Measurements from ENCODE around the gene EFS. TPM values are rescaled to one million over a fixed set of nuclear protein-coding genes. Genes with fewer than 3 reads are reported as not detected.

The EFS gene
- total RNA-seq, 2 donors from 2014 or later: 69.9 to 96.4 TPM

DNA sequence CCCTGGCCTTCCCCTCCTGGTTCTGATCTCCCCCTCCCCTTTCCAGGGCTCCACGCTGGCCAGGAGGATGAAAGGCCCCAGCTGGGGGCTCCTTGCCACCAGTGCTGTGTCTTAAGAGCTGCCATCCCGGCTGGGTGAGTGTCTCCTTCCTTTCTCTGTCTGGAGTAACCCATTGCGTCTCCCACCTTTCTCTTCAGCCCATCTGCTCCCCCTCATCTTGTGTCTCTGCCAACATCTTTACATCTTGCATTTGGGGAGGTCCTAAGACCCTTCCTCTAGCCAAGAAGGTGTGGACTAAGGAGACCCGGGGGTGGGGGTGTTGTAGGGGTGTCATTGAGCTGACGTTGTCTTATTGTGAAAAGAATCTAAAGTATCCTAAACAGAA lies 57.8 kb downstream of the EFS start:
- 8 to 10% methylated on average over 2 to 3 of the region's 5 CpGs for WGBS, 2 experiments (ENCODE audit: insufficient coverage in 1 of 2, insufficient read length in 1 of 2)
- Histone ChIP-seq H3K4me1 (ENCODE audit: control insufficient read depth, insufficient read depth, low read length) (peaks cover 4% of the 10 kb centered on the region), H3K36me3 (ENCODE audit: control insufficient read depth, insufficient read depth, low read length) (peaks cover 39% of the 10 kb centered on the region), H3K9me3 (ENCODE audit: control insufficient read depth, low read length) (no peaks in the 10 kb centered on the region), H3K9ac (ENCODE audit: extremely low read depth, low read length, poor library complexity, severe bottlenecking) (peak overlapping the region; percentile 87), H3K27ac (ENCODE audit: low read depth, low read length) (peak overlapping the region; percentile 55), H3K27me3 (ENCODE audit: control insufficient read depth, insufficient read depth, low read length, poor library complexity, severe bottlenecking) (peaks cover 5% of the 10 kb centered on the region), H3K4me3 (ENCODE audit: low read length) (peak overlapping the region; percentile 97)
- Mint-ChIP-seq H3K27me3 (ENCODE audit: insufficient read depth) (peaks cover 13% of the 10 kb centered on the region), H3K9me3 (no peaks in the 10 kb centered on the region), H3K36me3 (ENCODE audit: low read depth) (peaks cover 37% of the 10 kb centered on the region), H3K27ac (peak overlapping the region; percentile 97), H3K4me3 (peak overlapping the region; percentile 92), H3K4me1 (peaks cover 15% of the 10 kb centered on the region)
- no peak for TF ChIP-seq CTCF (conservative IDR thresholded peaks at IDR 0.05)
- DNase-seq: no peak

DNA sequence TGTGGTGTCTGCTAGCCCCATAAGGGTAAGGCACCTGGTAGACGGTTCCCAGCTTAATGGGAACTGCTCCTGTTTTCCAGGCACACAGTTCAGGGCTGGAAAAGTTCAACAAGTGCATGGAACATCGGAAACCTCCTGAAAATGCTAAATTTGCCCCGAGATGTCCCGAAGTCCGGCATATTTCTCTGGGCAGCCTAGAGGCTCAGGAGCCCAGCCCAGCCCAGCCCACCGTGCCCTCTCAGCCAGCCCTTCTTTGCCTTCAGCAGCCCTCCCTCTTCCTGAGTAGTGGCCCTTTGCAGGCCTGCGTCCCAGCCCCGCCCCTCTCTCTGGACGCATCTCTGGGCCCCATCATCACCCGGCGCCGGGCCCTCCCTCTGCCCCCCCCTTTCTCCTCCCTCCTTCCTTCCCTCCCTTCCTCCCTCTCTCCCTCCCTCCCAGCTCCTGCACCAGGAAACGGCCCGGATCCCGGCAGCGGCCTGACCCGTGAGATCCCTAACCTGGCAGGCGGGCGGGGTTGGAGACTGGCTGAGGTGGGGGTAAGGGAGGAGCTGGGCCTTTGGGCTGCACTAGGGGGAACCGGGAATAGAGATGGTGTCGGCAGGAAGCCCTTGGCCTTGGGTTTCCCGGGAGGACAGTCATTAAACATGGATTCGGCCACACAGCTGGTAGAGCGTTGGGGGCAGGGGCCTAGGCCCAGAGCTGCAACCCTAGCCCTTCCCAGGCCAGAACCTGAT lies 58.4 kb downstream of the EFS start, which contains the start of gene BCL2L2:
Gene BCL2L2, plus strand, starts transcription at position 422 of the 734 bp plus-strand sequence. CDS start 935 bp downstream, outside the sequence.
- peak within 1 kb of the TSS; percentile 87 for H3K9ac ChIP-seq (ENCODE audit: extremely low read depth, low read length, poor library complexity, severe bottlenecking)
- peaks cover 34% of the 10 kb centered on the region for H3K36me3 ChIP-seq (ENCODE audit: control insufficient read depth, insufficient read depth, low read length)
- no peaks in the 10 kb centered on the region for H3K9me3 ChIP-seq (ENCODE audit: control insufficient read depth, low read length)
- peaks cover 13% of the 10 kb centered on the region for H3K27me3 Mint-ChIP-seq (ENCODE audit: insufficient read depth)
- WGBS, 2 experiments (ENCODE audit: insufficient coverage in 1 of 2, insufficient read length in 1 of 2): 1 to 8% methylated on average over 5 to 24 of the region's 24 CpGs
- DNase-seq: peak; percentile 97
- peaks cover 4% of the 10 kb centered on the region for H3K4me1 ChIP-seq (ENCODE audit: control insufficient read depth, insufficient read depth, low read length)
- H3K9me3 Mint-ChIP-seq: no peaks in the 10 kb centered on the region
- H3K4me1 Mint-ChIP-seq: peaks cover 15% of the 10 kb centered on the region
- TF ChIP-seq CTCF (conservative IDR thresholded peaks at IDR 0.05): no peak
- H3K27ac Mint-ChIP-seq: peak within 1 kb of the TSS; percentile 97
- peaks cover 5% of the 10 kb centered on the region for H3K27me3 ChIP-seq (ENCODE audit: control insufficient read depth, insufficient read depth, low read length, poor library complexity, severe bottlenecking)
- peak within 1 kb of the TSS; percentile 55 for H3K27ac ChIP-seq (ENCODE audit: low read depth, low read length)
- H3K4me3 Mint-ChIP-seq: peak within 1 kb of the TSS; percentile 92
- peak within 1 kb of the TSS; percentile 97 for H3K4me3 ChIP-seq (ENCODE audit: low read length)
- H3K36me3 Mint-ChIP-seq (ENCODE audit: low read depth): peaks cover 33% of the 10 kb centered on the region

Small RNA genes lying within 50 kb of the gene (microRNA-seq; reads per million reads assigned to microRNA genes)
- 11.1 reads per million, percentile 47 among the genes with 10 or more reads in this experiment for gene MIR208A (ENCODE audit: borderline microRNAs expressed)

Other genes with a start within 250 kb of the EFS start
- gene CEBPE, start 245.9 kb downstream of the EFS start, total RNA-seq: not detected
- gene SLC7A8, start 181.5 kb downstream of the EFS start, total RNA-seq: 10 to 100 TPM; 47.6 to 48.9 TPM
- not detected for gene RNF212B, start 127.2 kb downstream of the EFS start, total RNA-seq
- gene HOMEZ, start 79.0 kb downstream of the EFS start, total RNA-seq: 10 to 100 TPM; 23.8 to 32.0 TPM
- gene PPP1R3E, start 62.3 kb downstream of the EFS start, total RNA-seq: 1 to 10 TPM; 5.7 to 6.5 TPM
- gene BCL2L2, start 58.3 kb downstream of the EFS start, total RNA-seq: 10 to 100 TPM; 21.9 to 29.5 TPM
- 100 to 1,000 TPM; 293 TPM for gene PABPN1, start 43.7 kb downstream of the EFS start, total RNA-seq
- gene SLC22A17, start 12.3 kb downstream of the EFS start, total RNA-seq: 10 to 100 TPM; 49.9 to 89.0 TPM
- gene IL25, start 7.6 kb upstream of the EFS start, total RNA-seq: not detected
- gene CMTM5, start 11.9 kb upstream of the EFS start, total RNA-seq: 1 to 10 TPM in 1 of 2 donors, under 1 TPM in 1; 0.40 to 1.4 TPM
- gene MYH6, start 43.1 kb upstream of the EFS start, total RNA-seq: not detected
- gene MYH7, start 70.5 kb upstream of the EFS start, total RNA-seq: under 1 TPM in 1 of 2 donors, not detected in 1; 0.55 TPM
- gene NGDN, start 104.5 kb upstream of the EFS start, total RNA-seq: 10 to 100 TPM; 43.2 to 45.3 TPM
- 10 to 100 TPM; 12.8 to 15.4 TPM for gene ZFHX2, start 186.6 kb upstream of the EFS start, total RNA-seq
- 10 to 100 TPM; 13.0 to 17.0 TPM for gene THTPA, start 191.1 kb upstream of the EFS start, total RNA-seq
- gene AP1G2, start 202.6 kb upstream of the EFS start, total RNA-seq: 100 to 1,000 TPM; 203 to 209 TPM
- under 1 TPM; 0.18 to 0.91 TPM for gene JPH4, start 213.6 kb upstream of the EFS start, total RNA-seq